COLO829 (cell line): Measurements from ENCODE around the gene DISC1.

ENCODE experiments used
- DNase-seq: peaks from one replicate; pipeline ENCODE4 v3.0.0; 2012; ENCODE audit warnings: low spot score

The DISC1 gene

GRCh38 chr1:232005300-232005699 is 378.7 kb downstream of the DISC1 start:
- DNase-seq, result no peak

GRCh38 chr1:232009741-232010140 is 383.2 kb downstream of the DISC1 start:
- no peak for DNase-seq

GRCh38 chr1:232011961-232012360 is 385.4 kb downstream of the DISC1 start:
- DNase-seq, result no peak

- no peak for DNase-seq
Measured at GRCh38 chr1:232012773-232013386, 386.3 kb downstream of the DISC1 start.

- DNase-seq, result no peak
Measured at GRCh38 chr1:232014941-232015340, 388.4 kb downstream of the DISC1 start.

GRCh38 chr1:232016616-232017015 is 390.0 kb downstream of the DISC1 start:
- no peak for DNase-seq

- DNase-seq, result no peak
Measured at GRCh38 chr1:232017057-232017456, 390.5 kb downstream of the DISC1 start.

GRCh38 chr1:232017759-232018158 is 391.2 kb downstream of the DISC1 start:
- DNase-seq, result no peak

GRCh38 chr1:232018231-232019025 is 391.8 kb downstream of the DISC1 start:
- no peak for DNase-seq

- no peak for DNase-seq
Measured at GRCh38 chr1:232019026-232019340, 392.4 kb downstream of the DISC1 start.

GRCh38 chr1:232020352-232020751 is 393.8 kb downstream of the DISC1 start:
- DNase-seq, result no peak

- no peak for DNase-seq
Measured at GRCh38 chr1:232029315-232029714, 402.7 kb downstream of the DISC1 start.

- DNase-seq, result no peak
Measured at GRCh38 chr1:232031156-232031555, 404.6 kb downstream of the DISC1 start.

- DNase-seq, result no peak
Measured at GRCh38 chr1:232033285-232033684, 406.7 kb downstream of the DISC1 start.

GRCh38 chr1:232034556-232034955 is 408.0 kb downstream of the DISC1 start:
- no peak for DNase-seq

- DNase-seq, result no peak
Measured at GRCh38 chr1:232036181-232036933, 409.8 kb downstream of the DISC1 start.

- no peak for DNase-seq
Measured at GRCh38 chr1:232037774-232038388, 411.3 kb downstream of the DISC1 start.

GRCh38 chr1:232038706-232039677 is 412.4 kb downstream of the DISC1 start:
- DNase-seq, result no peak

- DNase-seq, result no peak
Measured at GRCh38 chr1:232040260-232040659, 413.7 kb downstream of the DISC1 start.

GRCh38 chr1:232044728-232045127 is 418.1 kb downstream of the DISC1 start:
- no peak for DNase-seq
